ENCODE data around the gene CPS1. TPM values are rescaled to one million over a fixed set of nuclear protein-coding genes. Genes with fewer than 3 reads are reported as not detected.

Gene CPS1
- total RNA-seq, 1 experiment from 2014 or later = 0.84 TPM

DNA sequence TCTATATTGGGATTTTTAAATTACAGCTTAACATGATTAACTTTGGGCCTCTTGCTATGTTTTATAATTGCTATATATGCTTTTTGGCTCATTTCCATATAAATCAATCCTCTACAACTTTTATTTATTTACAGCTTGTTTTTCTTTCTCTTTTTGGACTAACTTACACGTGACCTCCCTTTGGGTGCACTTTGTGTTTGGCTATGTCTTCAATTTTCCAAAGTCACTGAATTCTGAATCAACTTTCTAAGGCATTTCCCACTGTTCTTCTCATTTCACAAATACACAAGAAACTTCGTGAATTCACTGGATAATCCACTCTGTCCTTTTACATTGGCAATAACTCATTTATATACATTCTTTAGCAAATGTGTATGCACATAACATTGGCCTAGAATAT lies 5.4 kb upstream of the CPS1 start:
- Histone ChIP-seq H3K4me3 (ENCODE audit: low read depth, low read length) (no peak overlapping the region), H3K4me1 (no peaks in the 10 kb centered on the region), H3K9me3 (no peaks in the 10 kb centered on the region), H3K27me3 (replicated peaks; ENCODE audit: control insufficient read depth, insufficient read depth, low read length) (no peaks in the 10 kb centered on the region), H3K36me3 (ENCODE audit: control insufficient read depth, insufficient read depth, low read length) (no peaks in the 10 kb centered on the region)
- no peak overlapping the region for H3K27ac Mint-ChIP-seq (ENCODE audit: unreplicated experiment)
- no TSS peak for BruUV-seq (replicated peaks)
- H3K27me3 Mint-ChIP-seq (ENCODE audit: insufficient read depth, unreplicated experiment) = no peaks in the 10 kb centered on the region
- DNase-seq = no peak
- TF ChIP-seq, protein P1, sequence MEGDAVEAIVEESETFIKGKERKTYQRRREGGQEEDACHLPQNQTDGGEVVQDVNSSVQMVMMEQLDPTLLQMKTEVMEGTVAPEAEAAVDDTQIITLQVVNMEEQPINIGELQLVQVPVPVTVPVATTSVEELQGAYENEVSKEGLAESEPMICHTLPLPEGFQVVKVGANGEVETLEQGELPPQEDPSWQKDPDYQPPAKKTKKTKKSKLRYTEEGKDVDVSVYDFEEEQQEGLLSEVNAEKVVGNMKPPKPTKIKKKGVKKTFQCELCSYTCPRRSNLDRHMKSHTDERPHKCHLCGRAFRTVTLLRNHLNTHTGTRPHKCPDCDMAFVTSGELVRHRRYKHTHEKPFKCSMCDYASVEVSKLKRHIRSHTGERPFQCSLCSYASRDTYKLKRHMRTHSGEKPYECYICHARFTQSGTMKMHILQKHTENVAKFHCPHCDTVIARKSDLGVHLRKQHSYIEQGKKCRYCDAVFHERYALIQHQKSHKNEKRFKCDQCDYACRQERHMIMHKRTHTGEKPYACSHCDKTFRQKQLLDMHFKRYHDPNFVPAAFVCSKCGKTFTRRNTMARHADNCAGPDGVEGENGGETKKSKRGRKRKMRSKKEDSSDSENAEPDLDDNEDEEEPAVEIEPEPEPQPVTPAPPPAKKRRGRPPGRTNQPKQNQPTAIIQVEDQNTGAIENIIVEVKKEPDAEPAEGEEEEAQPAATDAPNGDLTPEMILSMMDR (IDR thresholded peaks at IDR 0.05; ENCODE audit: insufficient read depth in 1 of 2, low read depth in 1 of 2, low read length in 1 of 2, severe bottlenecking in 1 of 2, unreplicated experiment in 1 of 2) = no peak
- H3K9me3 Mint-ChIP-seq (ENCODE audit: unreplicated experiment) = no peaks in the 10 kb centered on the region
- CTCF ChIA-PET = no interaction called here
- POLR2A ChIA-PET = no interaction called here
- H3K4me1 Mint-ChIP-seq (ENCODE audit: low read depth, unreplicated experiment) = peaks cover 7% of the 10 kb centered on the region
- no peaks in the 10 kb centered on the region for H3K36me3 Mint-ChIP-seq (ENCODE audit: insufficient read depth, unreplicated experiment)
- intact Hi-C loops (cut with micrococcal nuclease; ENCODE audit: unreplicated experiment) = no loop called here
- no peak overlapping the region for H3K4me3 Mint-ChIP-seq (ENCODE audit: unreplicated experiment)

DNA sequence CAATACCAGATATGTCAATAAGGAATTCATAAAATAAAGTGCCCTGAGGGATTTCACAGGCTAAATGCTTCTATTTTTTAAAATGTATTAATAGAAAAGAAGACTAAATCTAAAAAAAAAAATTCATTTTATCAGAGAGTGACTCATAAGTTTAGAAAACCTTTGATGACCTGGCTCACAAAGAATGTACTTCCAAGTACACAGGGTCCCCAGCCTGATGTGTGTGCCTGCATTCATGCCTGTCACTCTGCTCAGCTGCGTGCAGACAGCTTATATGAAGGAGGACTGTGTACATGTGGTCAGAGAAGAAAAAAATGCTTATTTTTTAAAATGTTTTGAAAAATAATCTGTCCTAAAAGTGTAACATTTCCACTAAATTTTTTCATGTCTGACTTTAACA lies 3.0 kb upstream of the CPS1 start:
- no peaks in the 10 kb centered on the region for H3K9me3 ChIP-seq
- no peaks in the 10 kb centered on the region for H3K4me1 ChIP-seq
- H3K4me1 Mint-ChIP-seq (ENCODE audit: low read depth, unreplicated experiment) = peaks cover 7% of the 10 kb centered on the region
- intact Hi-C loops (cut with micrococcal nuclease; ENCODE audit: unreplicated experiment) = no loop called here
- H3K9me3 Mint-ChIP-seq (ENCODE audit: unreplicated experiment) = no peaks in the 10 kb centered on the region
- H3K27me3 ChIP-seq (replicated peaks; ENCODE audit: control insufficient read depth, insufficient read depth, low read length) = no peaks in the 10 kb centered on the region
- no peaks in the 10 kb centered on the region for H3K36me3 ChIP-seq (ENCODE audit: control insufficient read depth, insufficient read depth, low read length)
- no peaks in the 10 kb centered on the region for H3K36me3 Mint-ChIP-seq (ENCODE audit: insufficient read depth, unreplicated experiment)
- TF ChIP-seq, protein P1 (IDR thresholded peaks at IDR 0.05; ENCODE audit: insufficient read depth in 1 of 2, low read depth in 1 of 2, low read length in 1 of 2, severe bottlenecking in 1 of 2, unreplicated experiment in 1 of 2) = no peak
- no peaks in the 10 kb centered on the region for H3K27me3 Mint-ChIP-seq (ENCODE audit: insufficient read depth, unreplicated experiment)
- POLR2A ChIA-PET = no interaction called here
- BruUV-seq (replicated peaks) = no TSS peak
- H3K27ac Mint-ChIP-seq (ENCODE audit: unreplicated experiment) = no peak overlapping the region
- H3K4me3 ChIP-seq (ENCODE audit: low read depth, low read length) = no peak overlapping the region
- CTCF ChIA-PET = no interaction called here
- H3K4me3 Mint-ChIP-seq (ENCODE audit: unreplicated experiment) = no peak overlapping the region
- DNase-seq = no peak

DNA sequence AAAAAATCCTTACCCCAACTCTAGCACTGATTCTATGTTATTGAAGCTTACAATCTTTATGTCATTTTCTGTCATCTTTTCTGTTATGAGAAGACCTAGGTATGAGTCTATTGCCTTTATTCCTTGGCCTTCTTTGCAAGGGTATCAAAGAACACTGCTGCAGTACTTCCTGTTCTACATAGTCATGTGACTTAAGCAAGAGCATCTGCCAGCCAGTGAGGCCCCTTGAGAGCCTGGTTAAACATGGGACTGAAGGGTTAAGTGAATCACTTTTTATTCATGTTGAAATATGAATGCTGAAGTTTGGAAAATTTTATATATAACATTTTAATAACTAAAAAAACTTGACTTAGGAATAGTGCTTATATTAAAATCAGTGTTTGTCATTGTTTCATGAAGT lies 844 bp upstream of the CPS1 start:
- Histone ChIP-seq H3K9me3 (no peaks in the 10 kb centered on the region), H3K4me1 (no peaks in the 10 kb centered on the region), H3K36me3 (ENCODE audit: control insufficient read depth, insufficient read depth, low read length) (no peaks in the 10 kb centered on the region), H3K27me3 (replicated peaks; ENCODE audit: control insufficient read depth, insufficient read depth, low read length) (no peaks in the 10 kb centered on the region), H3K4me3 (ENCODE audit: low read depth, low read length) (no peak overlapping the region)
- H3K36me3 Mint-ChIP-seq (ENCODE audit: insufficient read depth, unreplicated experiment) = no peaks in the 10 kb centered on the region
- DNase-seq = no peak
- intact Hi-C loops (cut with micrococcal nuclease; ENCODE audit: unreplicated experiment) = no loop called here
- no peaks in the 10 kb centered on the region for H3K27me3 Mint-ChIP-seq (ENCODE audit: insufficient read depth, unreplicated experiment)
- ChIA-PET POLR2A (no interaction called here), CTCF (no interaction called here)
- H3K4me3 Mint-ChIP-seq (ENCODE audit: unreplicated experiment) = no peak overlapping the region
- H3K4me1 Mint-ChIP-seq (ENCODE audit: low read depth, unreplicated experiment) = no peaks in the 10 kb centered on the region
- no TSS peak for BruUV-seq (replicated peaks)
- no peak overlapping the region for H3K27ac Mint-ChIP-seq (ENCODE audit: unreplicated experiment)
- no peaks in the 10 kb centered on the region for H3K9me3 Mint-ChIP-seq (ENCODE audit: unreplicated experiment)
- TF ChIP-seq, protein P1 (IDR thresholded peaks at IDR 0.05; ENCODE audit: insufficient read depth in 1 of 2, low read depth in 1 of 2, low read length in 1 of 2, severe bottlenecking in 1 of 2, unreplicated experiment in 1 of 2) = no peak

Measured in Caco-2 (cell line).